ENCODE results near the gene DDR2.

DDR2 gene

DNA sequence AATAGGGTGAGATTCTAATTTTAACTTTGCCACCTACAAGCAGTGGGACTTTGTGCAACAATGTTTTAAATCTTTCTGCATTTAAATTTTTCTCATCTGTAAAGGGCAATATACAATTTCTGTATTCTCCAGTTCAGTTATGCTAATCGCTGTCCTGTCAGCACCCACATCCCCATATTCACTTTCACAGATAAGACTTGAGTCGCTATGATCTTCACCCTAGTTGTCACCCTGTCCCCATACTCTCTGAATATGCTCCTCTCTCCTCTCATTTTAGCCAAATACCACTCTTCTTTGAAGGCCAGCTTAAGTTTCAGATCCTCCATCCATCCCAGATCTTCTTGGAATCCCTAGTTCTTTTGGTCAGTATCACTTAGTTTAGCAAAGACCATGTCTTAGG lies 8.8 kb downstream of the DDR2 start:
- Histone ChIP-seq H3K23ac (ENCODE audit: low read length) (no peak overlapping the region), H2BK5ac (ENCODE audit: low read length) (no peak overlapping the region), H3K27ac (ENCODE audit: low read depth, low read length) (no peak overlapping the region), H3K4ac (ENCODE audit: low read depth, low read length) (no peak overlapping the region), H2BK120ac (ENCODE audit: low read depth, low read length) (no peak overlapping the region), H3K4me3 (ENCODE audit: low read length) (no peak overlapping the region), H4K5ac (ENCODE audit: low read length) (no peak overlapping the region), H3K4me1 (ENCODE audit: control insufficient read depth, low read depth, low read length) (no peaks in the 10 kb centered on the region), H3K18ac (ENCODE audit: low read length) (no peak overlapping the region), H4K8ac (ENCODE audit: low read depth, low read length) (no peak overlapping the region), H3K4me2 (ENCODE audit: low read length) (no peak overlapping the region), H3K36me3 (ENCODE audit: control insufficient read depth, insufficient read depth, low read length) (no peaks in the 10 kb centered on the region), H3K79me1 (ENCODE audit: low read length) (no peaks in the 10 kb centered on the region), H2AK5ac (ENCODE audit: low read length) (no peak overlapping the region), H3K79me2 (ENCODE audit: control insufficient read depth, insufficient read depth, low read length) (no peaks in the 10 kb centered on the region), H3K9ac (ENCODE audit: low read length) (no peak overlapping the region), H2BK15ac (replicated peaks; ENCODE audit: low read depth) (no peak overlapping the region), H3K27me3 (ENCODE audit: insufficient read depth, low read length, poor library complexity) (no peaks in the 10 kb centered on the region), H3K56ac (ENCODE audit: low read length) (no peak overlapping the region)
- WGBS (ENCODE audit: extremely low coverage, insufficient coverage, low lambda C conversion rate) = no CpG with 5 or more reads among the region's 2 CpGs
- DNase-seq = no peak

DNA sequence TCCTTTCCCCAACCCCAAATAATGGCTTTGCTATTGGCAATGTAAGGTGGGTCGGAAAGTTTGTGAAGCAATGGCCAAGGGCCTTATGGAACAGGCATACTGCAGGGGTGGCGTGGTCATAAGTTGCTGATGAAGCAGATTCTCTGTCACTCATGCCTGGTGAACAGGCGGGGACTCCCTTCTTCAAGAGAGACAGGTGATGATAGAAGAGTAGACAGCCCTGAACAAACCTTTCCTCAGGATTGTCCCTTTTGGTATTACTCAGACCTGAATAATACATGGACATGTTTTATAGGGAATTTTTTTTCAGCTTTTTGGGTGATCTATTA lies 12.7 kb downstream of the DDR2 start:
- no CpG with 5 or more reads among the region's 3 CpGs for WGBS (ENCODE audit: extremely low coverage, insufficient coverage, low lambda C conversion rate)
- no peak overlapping the region for H2BK5ac ChIP-seq (ENCODE audit: low read length)
- H3K27me3 ChIP-seq (ENCODE audit: insufficient read depth, low read length, poor library complexity) = no peaks in the 10 kb centered on the region
- DNase-seq = no peak
- no peaks in the 10 kb centered on the region for H3K79me1 ChIP-seq (ENCODE audit: low read length)
- no peak overlapping the region for H4K8ac ChIP-seq (ENCODE audit: low read depth, low read length)
- H2AK5ac ChIP-seq (ENCODE audit: low read length) = no peak overlapping the region
- no peak overlapping the region for H3K4me2 ChIP-seq (ENCODE audit: low read length)
- H2BK120ac ChIP-seq (ENCODE audit: low read depth, low read length) = no peak overlapping the region
- H3K56ac ChIP-seq (ENCODE audit: low read length) = no peak overlapping the region
- no peaks in the 10 kb centered on the region for H3K4me1 ChIP-seq (ENCODE audit: control insufficient read depth, low read depth, low read length)
- H3K18ac ChIP-seq (ENCODE audit: low read length) = no peak overlapping the region
- no peaks in the 10 kb centered on the region for H3K79me2 ChIP-seq (ENCODE audit: control insufficient read depth, insufficient read depth, low read length)
- no peak overlapping the region for H3K23ac ChIP-seq (ENCODE audit: low read length)
- H2BK15ac ChIP-seq (replicated peaks; ENCODE audit: low read depth) = no peak overlapping the region
- no peaks in the 10 kb centered on the region for H3K36me3 ChIP-seq (ENCODE audit: control insufficient read depth, insufficient read depth, low read length)
- H4K5ac ChIP-seq (ENCODE audit: low read length) = no peak overlapping the region
- H3K27ac ChIP-seq (ENCODE audit: low read depth, low read length) = no peak overlapping the region
- H3K4ac ChIP-seq (ENCODE audit: low read depth, low read length) = no peak overlapping the region
- H3K4me3 ChIP-seq (ENCODE audit: low read length) = no peak overlapping the region
- no peak overlapping the region for H3K9ac ChIP-seq (ENCODE audit: low read length)

DNA sequence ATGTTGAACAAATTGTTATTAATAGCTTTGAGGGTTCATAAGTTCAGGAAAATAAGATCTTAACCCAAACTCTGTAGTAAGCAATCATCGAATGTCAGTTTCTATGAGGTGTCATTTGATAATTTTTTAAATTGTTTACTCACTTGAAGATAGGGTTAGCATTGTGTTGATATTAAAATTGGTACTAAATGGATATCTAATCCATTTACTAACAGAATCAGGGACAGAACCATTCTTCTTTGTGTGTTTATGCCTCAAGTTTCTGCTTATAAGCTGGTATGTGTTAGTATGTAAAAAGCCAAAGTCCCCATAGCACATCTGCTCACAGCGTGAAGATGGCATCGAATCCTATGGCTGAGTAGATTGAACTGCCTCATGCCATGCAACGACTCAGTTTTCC lies 13.4 kb downstream of the DDR2 start:
- H3K27me3 ChIP-seq (ENCODE audit: insufficient read depth, low read length, poor library complexity) = no peaks in the 10 kb centered on the region
- no peak overlapping the region for H2AK5ac ChIP-seq (ENCODE audit: low read length)
- no peaks in the 10 kb centered on the region for H3K79me1 ChIP-seq (ENCODE audit: low read length)
- no peak overlapping the region for H3K56ac ChIP-seq (ENCODE audit: low read length)
- H3K9ac ChIP-seq (ENCODE audit: low read length) = no peak overlapping the region
- H2BK120ac ChIP-seq (ENCODE audit: low read depth, low read length) = no peak overlapping the region
- no peak overlapping the region for H3K27ac ChIP-seq (ENCODE audit: low read depth, low read length)
- H4K8ac ChIP-seq (ENCODE audit: low read depth, low read length) = no peak overlapping the region
- no peak overlapping the region for H3K18ac ChIP-seq (ENCODE audit: low read length)
- H3K4ac ChIP-seq (ENCODE audit: low read depth, low read length) = no peak overlapping the region
- no peak for DNase-seq
- H4K5ac ChIP-seq (ENCODE audit: low read length) = no peak overlapping the region
- H3K23ac ChIP-seq (ENCODE audit: low read length) = no peak overlapping the region
- no CpG with 5 or more reads among the region's 4 CpGs for WGBS (ENCODE audit: extremely low coverage, insufficient coverage, low lambda C conversion rate)
- no peak overlapping the region for H2BK5ac ChIP-seq (ENCODE audit: low read length)
- H3K4me1 ChIP-seq (ENCODE audit: control insufficient read depth, low read depth, low read length) = no peaks in the 10 kb centered on the region
- no peaks in the 10 kb centered on the region for H3K36me3 ChIP-seq (ENCODE audit: control insufficient read depth, insufficient read depth, low read length)
- H3K4me3 ChIP-seq (ENCODE audit: low read length) = no peak overlapping the region
- H3K4me2 ChIP-seq (ENCODE audit: low read length) = no peak overlapping the region
- H3K79me2 ChIP-seq (ENCODE audit: control insufficient read depth, insufficient read depth, low read length) = no peaks in the 10 kb centered on the region
- no peak overlapping the region for H2BK15ac ChIP-seq (replicated peaks; ENCODE audit: low read depth)

DNA sequence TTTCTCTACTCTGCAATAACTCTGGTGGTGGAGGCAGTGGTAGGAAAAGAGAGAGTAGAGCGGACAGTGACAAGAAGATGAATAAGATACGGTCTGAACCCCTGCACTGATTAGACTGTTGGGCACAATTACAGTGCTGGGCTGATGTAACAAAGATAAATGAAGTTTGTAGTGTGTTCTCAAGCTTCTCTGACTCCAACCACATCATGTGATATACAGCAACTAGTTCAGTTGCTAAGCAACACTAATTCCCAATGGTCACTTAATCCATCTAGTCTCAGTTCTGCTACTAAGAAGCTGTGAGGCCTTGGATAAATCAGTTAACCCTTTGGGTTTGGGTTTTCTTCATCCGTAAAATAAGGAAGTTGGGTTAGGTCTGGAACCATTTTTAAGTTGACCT lies 17.3 kb downstream of the DDR2 start:
- Histone ChIP-seq H2BK15ac (replicated peaks; ENCODE audit: low read depth) (no peak overlapping the region), H4K5ac (ENCODE audit: low read length) (no peak overlapping the region), H3K36me3 (ENCODE audit: control insufficient read depth, insufficient read depth, low read length) (no peaks in the 10 kb centered on the region), H2BK5ac (ENCODE audit: low read length) (no peak overlapping the region), H2AK5ac (ENCODE audit: low read length) (no peak overlapping the region), H3K4me1 (ENCODE audit: control insufficient read depth, low read depth, low read length) (no peaks in the 10 kb centered on the region), H3K4me3 (ENCODE audit: low read length) (no peak overlapping the region), H3K79me1 (ENCODE audit: low read length) (no peaks in the 10 kb centered on the region), H3K4me2 (ENCODE audit: low read length) (no peak overlapping the region), H3K23ac (ENCODE audit: low read length) (no peak overlapping the region), H3K79me2 (ENCODE audit: control insufficient read depth, insufficient read depth, low read length) (no peaks in the 10 kb centered on the region), H3K27ac (ENCODE audit: low read depth, low read length) (no peak overlapping the region), H3K27me3 (ENCODE audit: insufficient read depth, low read length, poor library complexity) (no peaks in the 10 kb centered on the region), H3K56ac (ENCODE audit: low read length) (no peak overlapping the region), H4K8ac (ENCODE audit: low read depth, low read length) (no peak overlapping the region), H3K9ac (ENCODE audit: low read length) (no peak overlapping the region), H2BK120ac (ENCODE audit: low read depth, low read length) (no peak overlapping the region), H3K18ac (ENCODE audit: low read length) (no peak overlapping the region), H3K4ac (ENCODE audit: low read depth, low read length) (no peak overlapping the region)
- DNase-seq = no peak
- no CpG with 5 or more reads among the region's 3 CpGs for WGBS (ENCODE audit: extremely low coverage, insufficient coverage, low lambda C conversion rate)

DNA sequence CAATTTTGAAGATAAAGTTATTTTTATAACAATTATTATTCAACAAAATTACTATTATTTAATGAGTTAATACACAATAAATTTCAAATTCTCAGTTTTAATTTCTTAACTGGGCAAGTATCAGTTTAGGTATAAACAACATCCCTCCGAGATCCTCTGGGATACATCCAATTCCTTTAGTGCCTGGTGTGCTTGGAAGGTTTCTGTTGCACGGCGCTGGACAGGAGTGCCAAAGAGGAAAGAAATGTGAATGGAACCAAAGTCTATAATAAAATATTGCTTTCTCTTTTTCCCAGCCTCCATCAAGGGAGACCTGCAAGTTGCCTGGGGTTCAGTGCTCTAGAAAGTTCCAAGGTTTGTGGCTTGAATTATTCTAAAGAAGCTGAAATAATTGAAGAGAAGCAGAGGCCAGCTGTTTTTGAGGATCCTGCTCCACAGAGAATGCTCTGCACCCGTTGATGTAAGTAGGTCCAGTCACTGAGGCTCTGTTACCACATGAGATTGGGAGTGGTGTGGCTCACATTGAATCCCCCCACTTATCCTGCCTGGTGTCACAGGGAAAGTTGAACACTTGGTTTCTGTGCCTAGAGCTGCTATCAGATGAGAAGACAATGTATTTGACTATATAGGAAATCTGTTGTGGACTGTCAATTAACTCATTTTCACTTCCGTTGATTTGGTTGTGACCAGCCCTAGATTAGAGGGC lies 22.8 kb downstream of the DDR2 start:
- no peak overlapping the region for H3K4me3 ChIP-seq (ENCODE audit: low read length)

DNA sequence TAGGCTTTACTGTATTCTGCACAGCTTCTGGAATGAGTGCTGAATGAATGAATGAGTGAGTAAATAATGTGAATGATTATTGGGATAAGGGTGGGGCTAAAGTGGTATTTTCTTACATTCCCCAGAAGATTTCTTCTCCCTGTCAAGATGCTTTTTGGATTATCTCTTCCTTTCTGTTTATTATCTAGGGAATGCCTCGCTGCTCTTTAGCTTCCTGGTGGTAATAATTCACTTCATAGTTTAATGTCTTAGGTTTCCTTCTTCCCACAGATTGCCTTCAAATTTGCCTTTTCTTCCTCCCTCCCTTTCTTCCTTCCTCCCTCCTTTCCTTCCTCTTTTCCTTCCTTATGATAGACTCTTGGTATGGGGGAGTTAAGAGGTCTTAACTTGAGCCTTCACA lies 24.0 kb downstream of the DDR2 start:
- no peaks in the 10 kb centered on the region for H3K4me1 ChIP-seq (ENCODE audit: control insufficient read depth, low read depth, low read length)
- H3K79me1 ChIP-seq (ENCODE audit: low read length) = no peaks in the 10 kb centered on the region
- H3K27me3 ChIP-seq (ENCODE audit: insufficient read depth, low read length, poor library complexity) = no peaks in the 10 kb centered on the region
- no peak overlapping the region for H2BK15ac ChIP-seq (replicated peaks; ENCODE audit: low read depth)
- H3K56ac ChIP-seq (ENCODE audit: low read length) = no peak overlapping the region
- H3K79me2 ChIP-seq (ENCODE audit: control insufficient read depth, insufficient read depth, low read length) = no peaks in the 10 kb centered on the region
- no peak overlapping the region for H2AK5ac ChIP-seq (ENCODE audit: low read length)
- H2BK5ac ChIP-seq (ENCODE audit: low read length) = no peak overlapping the region
- H4K5ac ChIP-seq (ENCODE audit: low read length) = no peak overlapping the region
- no peak overlapping the region for H3K9ac ChIP-seq (ENCODE audit: low read length)
- DNase-seq = no peak
- no peak overlapping the region for H2BK120ac ChIP-seq (ENCODE audit: low read depth, low read length)
- H3K23ac ChIP-seq (ENCODE audit: low read length) = no peak overlapping the region
- no CpG with 5 or more reads among the region's 1 CpG for WGBS (ENCODE audit: extremely low coverage, insufficient coverage, low lambda C conversion rate)
- H4K8ac ChIP-seq (ENCODE audit: low read depth, low read length) = no peak overlapping the region
- H3K4ac ChIP-seq (ENCODE audit: low read depth, low read length) = no peak overlapping the region
- no peak overlapping the region for H3K27ac ChIP-seq (ENCODE audit: low read depth, low read length)
- no peak overlapping the region for H3K18ac ChIP-seq (ENCODE audit: low read length)
- H3K4me2 ChIP-seq (ENCODE audit: low read length) = no peak overlapping the region
- H3K4me3 ChIP-seq (ENCODE audit: low read length) = no peak overlapping the region
- H3K36me3 ChIP-seq (ENCODE audit: control insufficient read depth, insufficient read depth, low read length) = no peaks in the 10 kb centered on the region

More for the DNA sequence above, 22.8 kb downstream of the DDR2 start:
- no peak overlapping the region for H3K18ac ChIP-seq (ENCODE audit: low read length)
- H4K8ac ChIP-seq (ENCODE audit: low read depth, low read length) = no peak overlapping the region
- no peak for DNase-seq
- no peaks in the 10 kb centered on the region for H3K79me1 ChIP-seq (ENCODE audit: low read length)
- H3K4ac ChIP-seq (ENCODE audit: low read depth, low read length) = no peak overlapping the region
- H3K36me3 ChIP-seq (ENCODE audit: control insufficient read depth, insufficient read depth, low read length) = no peaks in the 10 kb centered on the region
- no peak overlapping the region for H3K56ac ChIP-seq (ENCODE audit: low read length)
- H2BK15ac ChIP-seq (replicated peaks; ENCODE audit: low read depth) = no peak overlapping the region
- no peak overlapping the region for H4K5ac ChIP-seq (ENCODE audit: low read length)
- H2AK5ac ChIP-seq (ENCODE audit: low read length) = no peak overlapping the region
- H3K9ac ChIP-seq (ENCODE audit: low read length) = no peak overlapping the region
- H3K27ac ChIP-seq (ENCODE audit: low read depth, low read length) = no peak overlapping the region
- no peak overlapping the region for H2BK5ac ChIP-seq (ENCODE audit: low read length)
- no peaks in the 10 kb centered on the region for H3K4me1 ChIP-seq (ENCODE audit: control insufficient read depth, low read depth, low read length)
- H3K23ac ChIP-seq (ENCODE audit: low read length) = no peak overlapping the region
- no peak overlapping the region for H2BK120ac ChIP-seq (ENCODE audit: low read depth, low read length)
- H3K79me2 ChIP-seq (ENCODE audit: control insufficient read depth, insufficient read depth, low read length) = no peaks in the 10 kb centered on the region
- no CpG with 5 or more reads among the region's 5 CpGs for WGBS (ENCODE audit: extremely low coverage, insufficient coverage, low lambda C conversion rate)
- H3K4me2 ChIP-seq (ENCODE audit: low read length) = no peak overlapping the region
- H3K27me3 ChIP-seq (ENCODE audit: insufficient read depth, low read length, poor library complexity) = no peaks in the 10 kb centered on the region

Data from mesendoderm (in vitro differentiated cells).